PC-9 (cell line): ENCODE results near the gene SNX32. TPM values are rescaled to one million over a fixed set of nuclear protein-coding genes. Genes with fewer than 3 reads are reported as not detected.

Experiments used
- BruUV-seq: library from RNA; stranded (reverse); fragments of 400-500 nt; replicated peaks from 2 replicates; lab custom pipeline; 2021; lab: Mats Ljungman, UMichigan
- CTCF ChIA-PET: fragments of 300-600 bp; sonication (Branson Sonifier 250); formaldehyde crosslinking; loops from one replicate; lab custom pipeline; 2022; ENCODE audit warnings: antibody characterized with exemption; lab: Charles Lee
- POLR2A ChIA-PET: fragments of 300-600 bp; sonication (Branson Sonifier 250); formaldehyde crosslinking; loops from one replicate; lab custom pipeline; 2022; ENCODE audit warnings: antibody characterized with exemption; ENCODE audit not compliant: unreplicated experiment; lab: Charles Lee
- DNase-seq, 2 experiments: peaks; one replicate each; pipeline versions ENCODE4 v3.0.0 to v3.0.0-alpha.2; 2015 to 2022; ENCODE audit warnings: mixed read lengths in 1 of 2
- H2AFZ ChIP-seq: fragments of 200-600 bp; sonication (generic); 2 replicates; pipeline ENCODE4 v1.8.1; 2017; ENCODE audit warnings: antibody characterized with exemption
- H3F3A ChIP-seq: fragments of 200-600 bp; sonication (generic); 2 replicates; pipeline ENCODE4 v1.8.1; 2017; ENCODE audit warnings: antibody characterized with exemption, mild to moderate bottlenecking, low read depth; ENCODE audit not compliant: insufficient read depth
- H3K27ac ChIP-seq: fragments of 200-600 bp; sonication (generic); 2 replicates; pipeline ENCODE4 v1.6.1; 2016; ENCODE audit warnings: mixed run types
- H3K27me3 ChIP-seq: fragments of 200-600 bp; sonication (generic); 2 replicates; pipeline ENCODE4 v1.6.1; 2016; ENCODE audit warnings: low read depth, mixed run types; ENCODE audit not compliant: insufficient read depth
- H3K36me3 ChIP-seq: fragments of 200-600 bp; sonication (generic); 2 replicates; pipeline ENCODE4 v1.6.1; 2016; ENCODE audit warnings: low read depth, mixed run types
- H3K4me1 ChIP-seq: fragments of 200-600 bp; sonication (generic); replicated peaks from 2 replicates; pipeline ENCODE4 v1.6.1; 2016; ENCODE audit warnings: mixed run types; ENCODE audit not compliant: insufficient read depth
- H3K4me2 ChIP-seq: fragments of 200-600 bp; sonication (generic); 2 replicates; pipeline ENCODE4 v1.6.1; 2017; ENCODE audit warnings: mixed run types
- H3K4me3 ChIP-seq: fragments of 200-600 bp; sonication (generic); 2 replicates; pipeline ENCODE4 v1.6.1; 2016; ENCODE audit warnings: mixed run types
- H3K79me2 ChIP-seq: fragments of 200-600 bp; sonication (generic); 2 replicates; pipeline ENCODE4 v1.6.1; 2017; ENCODE audit warnings: low read depth, mixed run types
- H3K9me2 ChIP-seq: fragments of 200-600 bp; sonication (generic); 2 replicates; pipeline ENCODE4 v1.8.1; 2017; ENCODE audit warnings: mild to moderate bottlenecking; ENCODE audit not compliant: insufficient read depth
- H3K9me3 ChIP-seq: fragments of 200-600 bp; sonication (generic); 2 replicates; pipeline ENCODE4 v1.8.1; 2016; ENCODE audit warnings: low read depth; ENCODE audit not compliant: insufficient read depth
- H4K20me1 ChIP-seq: fragments of 200-600 bp; sonication (generic); 2 replicates; pipeline ENCODE4 v1.8.1; 2017; ENCODE audit not compliant: insufficient read depth
- CTCF ChIP-seq: fragments of 200-600 bp; sonication (generic); conservative IDR thresholded peaks from 2 replicates; pipeline ENCODE4 v1.6.1; 2017; ENCODE audit warnings: mixed run types, antibody characterized with exemption, mild to moderate bottlenecking, moderate library complexity
- EZH2 ChIP-seq: fragments of 200-600 bp; sonication (generic); IDR thresholded peaks from 2 replicates; pipeline ENCODE4 v1.8.0; 2017; ENCODE audit warnings: antibody characterized with exemption, low read depth
- intact Hi-C: fragments of 100-400 bp; cut with micrococcal nuclease; formaldehyde crosslinking; loops from one replicate; pipeline ENCODE4 v1.10.0; 2022; ENCODE audit not compliant: unreplicated experiment
- total RNA-seq: library from RNA; stranded (reverse); gene quantifications from 2 replicates; pipeline ENCODE4 v1.2.3, GENCODE V29; 2021

Gene SNX32
- total RNA-seq, 1 experiment from 2014 or later, result not detected

DNA sequence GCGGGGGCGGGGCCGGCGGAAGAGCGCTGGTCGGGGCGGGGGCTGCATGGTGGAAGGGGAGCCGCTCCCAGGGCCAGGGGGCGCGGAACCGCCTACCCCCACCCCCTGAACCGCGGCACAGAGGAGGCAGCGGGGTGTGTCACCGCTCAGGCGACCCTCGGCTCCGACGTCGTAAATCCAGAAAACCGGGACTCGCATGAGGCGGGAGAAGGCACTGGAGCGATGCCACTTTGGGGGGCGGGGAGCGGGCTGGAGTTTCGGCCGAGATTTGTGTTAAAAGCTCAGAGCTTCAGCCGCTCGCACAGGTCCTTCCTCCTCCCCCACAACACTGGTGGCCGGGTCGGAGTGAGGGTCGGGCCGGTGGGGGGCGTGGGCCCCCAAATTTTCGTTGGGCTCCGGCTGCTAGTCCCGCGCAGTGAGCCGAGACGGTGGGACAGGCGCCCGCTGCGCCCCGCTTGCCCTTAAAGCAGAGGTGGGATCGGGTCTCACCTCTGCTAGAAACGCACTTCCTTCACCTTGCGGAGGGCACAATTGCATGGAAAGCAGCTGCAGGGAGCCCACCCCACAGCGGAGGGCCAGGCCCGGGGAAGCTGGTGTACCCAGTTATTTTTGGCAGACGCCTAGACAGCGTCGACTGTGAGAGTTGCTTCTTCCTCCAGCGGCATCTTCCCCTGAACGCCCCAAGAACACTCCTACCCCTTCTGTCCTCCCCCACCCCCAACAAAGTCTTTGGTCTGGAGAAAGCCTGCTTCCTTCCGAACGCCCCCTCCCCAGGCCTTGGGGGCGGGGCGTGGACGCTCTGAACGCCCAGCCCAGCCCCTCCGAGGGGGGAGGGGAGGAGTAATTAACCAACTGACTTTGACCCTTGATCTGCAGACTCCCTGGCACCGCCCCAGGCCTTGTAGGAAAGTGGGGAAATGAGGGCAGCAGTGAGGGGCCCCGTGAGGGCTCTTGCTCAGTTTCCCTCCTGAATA lies 45.8 kb upstream of the SNX32 start:
- peaks cover 57% of the 10 kb centered on the region for H3K4me1 ChIP-seq
- TF ChIP-seq EZH2 (no peak), CTCF (no peak)
- no peaks in the 10 kb centered on the region for H3K9me2 ChIP-seq
- no peaks in the 10 kb centered on the region for H3K9me3 ChIP-seq
- CTCF ChIA-PET, result interaction anchor here (1.4 kb wide), 1 partner anchor 7 kb away, joined by 6 read pairs; the partner anchor contains the start of gene AP5B1
- H3K4me3 ChIP-seq, result peak overlapping the region; percentile 93
- peak overlapping the region; percentile 98 for H3K4me2 ChIP-seq
- BruUV-seq, result TSS peak; percentile 35
- peaks cover 43% of the 10 kb centered on the region for H3K79me2 ChIP-seq
- peaks cover 3% of the 10 kb centered on the region; the same call in 1 of the 2 replicates for H4K20me1 ChIP-seq
- peak overlapping the region; percentile 24 for H3K27ac ChIP-seq
- no peaks in the 10 kb centered on the region for H3K36me3 ChIP-seq
- peak in 1 of 2 experiments; percentile 35 for DNase-seq
- POLR2A ChIA-PET, result interaction anchor here (0.6 to 0.7 kb wide), 3 partner anchors 19 to 215 kb away, joined by 3 to 21 read pairs (median 4); partner anchors contain the start of gene FAM89B
- peak overlapping the region; percentile 68 for H2AFZ ChIP-seq
- H3F3A ChIP-seq, result peaks cover 30% of the 10 kb centered on the region
- intact Hi-C loops, result loop anchor here (2.0 to 10.0 kb wide), 2 partner anchors 71 to 293 kb away; partner anchors contain the start of genes CFL1 and MALAT1
- no peaks in the 10 kb centered on the region for H3K27me3 ChIP-seq

GRCh38 chr11:65788821-65789220 lies 44.9 kb upstream of the SNX32 start:
- CTCF ChIA-PET, result interaction anchor here (1.4 kb wide), 1 partner anchor 8 kb away, joined by 6 read pairs; the partner anchor contains the start of gene AP5B1
- H3K79me2 ChIP-seq, result peaks cover 49% of the 10 kb centered on the region
- peak overlapping the region; percentile 98 for H3K4me2 ChIP-seq
- no peaks in the 10 kb centered on the region for H3K9me3 ChIP-seq
- no peak for DNase-seq
- no peak overlapping the region for H2AFZ ChIP-seq
- H3K9me2 ChIP-seq, result no peaks in the 10 kb centered on the region
- BruUV-seq, result no TSS peak
- peak overlapping the region; percentile 93; the same call in 1 of the 2 replicates for H3K4me3 ChIP-seq
- no peak for TF ChIP-seq EZH2
- TF ChIP-seq CTCF, result no peak
- peaks cover 36% of the 10 kb centered on the region for H3F3A ChIP-seq
- peaks cover 65% of the 10 kb centered on the region for H3K4me1 ChIP-seq
- no peak overlapping the region for H3K27ac ChIP-seq
- no peaks in the 10 kb centered on the region for H3K27me3 ChIP-seq
- intact Hi-C loops, result loop anchor here (10.0 kb wide), 1 partner anchor 294 kb away; the partner anchor contains the start of gene MALAT1
- POLR2A ChIA-PET, result interaction anchor here (0.6 to 0.7 kb wide), 2 partner anchors 18 to 59 kb away, joined by 4 to 21 read pairs; no protein-coding TSS in a partner anchor
- H3K36me3 ChIP-seq, result no peaks in the 10 kb centered on the region
- H4K20me1 ChIP-seq, result peaks cover 9% of the 10 kb centered on the region; the same call in 1 of the 2 replicates
